K562 (cell line): ENCODE data around the gene ADD2. TPM values are rescaled to one million over a fixed set of nuclear protein-coding genes. Genes with fewer than 3 reads are reported as not detected.

Experiments
- ATAC-seq: fragments of 200-7000 bp; cut with Tn5 transposase; 3 replicates; pipeline ENCODE4 v1.9.1; 2020; ENCODE audit warnings: moderate library complexity
- BruUV-seq: library from RNA; stranded (reverse); fragments of 400-500 nt; replicated peaks from 2 replicates; lab custom pipeline; 2021; lab: Mats Ljungman, UMichigan
- CTCF ChIA-PET: fragments of 300-600 bp; formaldehyde crosslinking; extraction: SDS; loops from one replicate; lab custom pipeline; 2021; ENCODE audit warnings: low intra/inter-chr PET ratio; lab: Yijun Ruan, JAX
- POLR2A ChIA-PET: fragments of 300-600, 350-650 bp; sonication (Branson Sonifier 250); formaldehyde crosslinking; extraction: SDS; loops from one replicate; lab custom pipeline; 2021; ENCODE audit warnings: antibody characterized with exemption, inconsistent platforms; lab: Yijun Ruan, JAX
- DNase-seq, 4 experiments: peaks; one replicate each; pipeline versions ENCODE4 v3.0.0 to v3.0.0-alpha.2; 2011 to 2018; ENCODE audit warnings: low spot score in 3 of 4, mixed read lengths in 3 of 4; ENCODE audit errors: extremely low read depth in 1 of 4
- FAIRE-seq: peaks from 2 replicates; lab custom pipeline; 2011; peaks lifted over from hg19 to GRCh38; lab: Jason Lieb, UNC
- H2AFZ ChIP-seq: 2 replicates; pipeline ENCODE4 v1.6.0; 2011; ENCODE audit warnings: low read depth, low read length, control low read depth, inconsistent platforms
- H3K27ac ChIP-seq: fragments of 200-600 bp; 3 replicates; pipeline ENCODE4 v1.8.0; 2011; ENCODE audit warnings: low read depth, mild to moderate bottlenecking, control low read depth, inconsistent platforms, low read length, moderate library complexity, mixed read lengths; ENCODE audit errors: extremely low read depth
- H3K27me3 ChIP-seq, 2 experiments: fragments of 300-600 bp in 1 of 2; 2 replicates in 1 of 2; 3 replicates in 1 of 2; pipeline versions ENCODE4 v1.6.0 to v1.8.0; 2011; ENCODE audit warnings: inconsistent platforms in 2 of 2, low read length in 2 of 2, mild to moderate bottlenecking in 1 of 2, mixed read lengths in 1 of 2, moderate library complexity in 1 of 2; ENCODE audit not compliant: control insufficient read depth in 2 of 2, insufficient read depth in 2 of 2
- H3K36me3 ChIP-seq: fragments of 300-600 bp; 3 replicates; pipeline ENCODE4 v1.8.0; 2011; ENCODE audit warnings: mild to moderate bottlenecking, low read length, inconsistent platforms; ENCODE audit not compliant: control insufficient read depth, insufficient read depth
- H3K4me1 ChIP-seq, 2 experiments: fragments of 200-600 bp in 1 of 2; replicated peaks in 1 of 2; 2 replicates in 1 of 2; 3 replicates in 1 of 2; pipeline versions ENCODE4 v1.5.1 to v1.8.0; 2011; ENCODE audit warnings: inconsistent platforms in 2 of 2, low read length in 2 of 2, mild to moderate bottlenecking in 1 of 2, mixed read lengths in 1 of 2, moderate library complexity in 1 of 2; ENCODE audit not compliant: control insufficient read depth in 2 of 2, insufficient read depth in 2 of 2
- H3K4me2 ChIP-seq: 2 replicates; pipeline ENCODE4 v1.6.1; 2011; ENCODE audit warnings: low read length, control low read depth, inconsistent platforms, mixed read lengths; ENCODE audit not compliant: insufficient read depth
- H3K4me3 ChIP-seq: fragments of 200-600 bp; sonication (generic), shearing (Covaris generic); 2 replicates; pipeline ENCODE4 v1.5.1; 2016; ENCODE audit warnings: control low read depth, inconsistent platforms
- H3K79me2 ChIP-seq: fragments of 200-600 bp; 3 replicates; pipeline ENCODE4 v1.8.0; 2011; ENCODE audit warnings: low read length, inconsistent platforms; ENCODE audit not compliant: control insufficient read depth, insufficient read depth
- H3K9ac ChIP-seq, 2 experiments: 2 replicates each; pipeline versions ENCODE4 v1.6.0 to v1.6.1; 2011; ENCODE audit warnings: low read depth in 2 of 2, low read length in 2 of 2, control low read depth in 1 of 2, inconsistent platforms in 1 of 2, mild to moderate bottlenecking in 1 of 2, mixed read lengths in 1 of 2; ENCODE audit not compliant: insufficient read depth in 1 of 2
- H3K9me1 ChIP-seq: one replicate; pipeline ENCODE4 v1.6.0; 2011; ENCODE audit warnings: inconsistent platforms, mild to moderate bottlenecking, low read length, moderate library complexity; ENCODE audit not compliant: control insufficient read depth, insufficient read depth
- H3K9me3 ChIP-seq: replicated peaks from 2 replicates; pipeline ENCODE4 v1.5.1; 2011; ENCODE audit warnings: low read depth, low read length, inconsistent platforms; ENCODE audit not compliant: control insufficient read depth, insufficient read depth
- H4K20me1 ChIP-seq: replicated peaks from 2 replicates; pipeline ENCODE4 v1.6.1; 2011; ENCODE audit warnings: low read length, inconsistent platforms, mixed read lengths; ENCODE audit not compliant: control insufficient read depth, insufficient read depth
- ATF3 ChIP-seq, 2 experiments: fragments of 450-650 bp in 1 of 2; sonication (generic) in 1 of 2; formaldehyde crosslinking in 1 of 2; IDR thresholded peaks in 1 of 2; conservative IDR thresholded peaks in 1 of 2; 2 replicates each; pipeline versions ENCODE4 v1.6.1 to v1.8.1; 2016 to 2023; ENCODE audit warnings: mild to moderate bottlenecking in 2 of 2, moderate library complexity in 2 of 2, inconsistent platforms in 1 of 2, missing genetic modification reagents in 1 of 2
- CXXC5 ChIP-seq: fragments of 250-450 bp; sonication (Bioruptor Pico); IDR thresholded peaks from 2 replicates; pipeline ENCODE4 v1.8.0; 2022; ENCODE audit warnings: inconsistent platforms, mild to moderate bottlenecking, moderate library complexity
- DPF2 ChIP-seq: fragments of 450-650 bp; IDR thresholded peaks from 2 replicates; pipeline ENCODE4 v1.6.1; 2016
- FOSL1 ChIP-seq: fragments of 200-800 bp; sonication (Bioruptor generic); conservative IDR thresholded peaks from 2 replicates; pipeline ENCODE4 v1.6.1; 2016; ENCODE audit warnings: missing genetic modification characterization, missing compliant biosample characterization
- JUND ChIP-seq, 2 experiments: IDR thresholded peaks; 2 replicates in 1 of 2; 3 replicates in 1 of 2; pipeline ENCODE4 v1.6.1; 2011; ENCODE audit warnings: borderline replicate concordance in 2 of 2, low read depth in 2 of 2, low read length in 2 of 2, improper control_type of control experiment in 1 of 2, missing biosample characterization in 1 of 2, missing genetic modification characterization in 1 of 2, missing genetic modification reagents in 1 of 2
- PHTF2 ChIP-seq: fragments of 250-450 bp; sonication (Bioruptor Pico); IDR thresholded peaks from 2 replicates; pipeline ENCODE4 v1.5.0; 2021; ENCODE audit warnings: mild to moderate bottlenecking
- SMARCA4 ChIP-seq: fragments of 450-650 bp; IDR thresholded peaks from 2 replicates; pipeline ENCODE4 v1.6.1; 2016
- SMARCE1 ChIP-seq: fragments of 450-650 bp; IDR thresholded peaks from 2 replicates; pipeline ENCODE4 v1.7.1; 2016; ENCODE audit warnings: mild to moderate bottlenecking
- WGBS: fragments of 100-300 bp; shearing (Covaris generic); methylation state at CpG from one replicate; pipeline ENCODE4 v1.1.6; 2016; ENCODE audit warnings: low coverage, mixed read lengths; ENCODE audit not compliant: insufficient coverage; ENCODE audit errors: missing lambda C conversion rate; 5-methylcytosine and 5-hydroxymethylcytosine counted together
- in situ Hi-C: fragments of 300-500 bp; cut with MboI; formaldehyde crosslinking; loops from 4 replicates; pipeline ENCODE4 v1.15.0; 2018; ENCODE audit warnings: inconsistent platforms, mixed read lengths
- intact Hi-C: fragments of 100-400 bp; cut with micrococcal nuclease; formaldehyde crosslinking; loops from 2 replicates; pipeline ENCODE4 v1.14.2; 2022
- polyA plus RNA-seq, 8 experiments: library from polyadenylated mRNA; depleted of rRNA in 4 of 8; stranded (reverse) in 5 of 8; unstranded in 3 of 8; fragments of >200 nt; fragmentation: Nextera tagmentation in 2 of 8; fragmentation: Illumina TruSeq in 1 of 8; extraction: Ambion mirVana in 2 of 8; extraction: Trizol in 1 of 8; gene quantifications; 2 replicates each; pipeline versions ENCODE4 v1.2.1 to v1.2.3, GENCODE V29; 2011 to 2014; ENCODE audit warnings: inconsistent platforms in 1 of 8, missing spikeins in 1 of 8
- total RNA-seq, 7 experiments: library from RNA; depleted of rRNA in 6 of 7; stranded (reverse); fragments of >200 nt in 6 of 7; fragmentation: Illumina TruSeq in 2 of 7; extraction: Trizol in 2 of 7; gene quantifications; 2 replicates each; pipeline versions ENCODE4 v1.2.1 to v1.2.3, GENCODE V29; 2011 to 2021; ENCODE audit warnings: low replicate concordance in 1 of 7

Gene ADD2
- total and polyA plus RNA-seq, 9 of the 15 experiments (the other 6 are each of a cell fraction or from before 2014, with no cell fraction given) = 3.5 to 63.0 (median 36.2) TPM

GRCh38 chr2:70775141-70775540 lies 7.1 kb upstream of the ADD2 start:
- no peaks in the 10 kb centered on the region for H3K9me3 ChIP-seq
- DNase-seq = no peak
- no peak overlapping the region for H3K27ac ChIP-seq
- no peaks in the 10 kb centered on the region for H3K27me3 ChIP-seq
- no peaks in the 10 kb centered on the region for H3K79me2 ChIP-seq
- H3K36me3 ChIP-seq = no peaks in the 10 kb centered on the region
- no peak overlapping the region for H3K4me2 ChIP-seq
- intact Hi-C loops = no loop called here
- peaks cover 0 to 8% of the 10 kb centered on the region in 2 experiments; a peak in 3 of 5 replicates for H3K4me1 ChIP-seq
- no peaks in the 10 kb centered on the region for H4K20me1 ChIP-seq
- no peak for ATAC-seq
- no peaks in the 10 kb centered on the region for H3K9me1 ChIP-seq
- CTCF ChIA-PET = no interaction called here
- BruUV-seq = no TSS peak
- in situ Hi-C loops = loop anchor here (25.0 kb wide), 1 partner anchor 463 kb away; the partner anchor contains the start of gene FAM136A
- no peak overlapping the region for H3K9ac ChIP-seq
- WGBS = 0% methylated on average over 2 of the region's 2 CpGs
- no peak for FAIRE-seq
- no peak overlapping the region for H2AFZ ChIP-seq
- POLR2A ChIA-PET = interaction anchor here (0.6 to 1.0 kb wide), 5 partner anchors 10 to 225 kb away, joined by 3 to 6 read pairs (median 3); no protein-coding TSS in a partner anchor
- peak; percentile 64 for TF ChIP-seq FOSL1
- TF ChIP-seq JUND (IDR thresholded peaks at IDR 0.05; ENCODE audit: borderline replicate concordance, low read depth, low read length) = peak; percentile 56
- peak; percentile 61; the same call in 1 of the 3 replicates for TF ChIP-seq JUND (tag; IDR thresholded peaks at IDR 0.05; ENCODE audit: borderline replicate concordance, low read depth, low read length)
- no peak for TF ChIP-seq PHTF2 (CRISPR knock-in tag)
- TF ChIP-seq DPF2 = peak; percentile 54; the same call in 1 of the 2 replicates
- TF ChIP-seq ATF3 (IDR thresholded peaks at IDR 0.05) = peak; percentile 63
- no peak for TF ChIP-seq ATF3 (CRISPR knock-in tag; conservative IDR thresholded peaks at IDR 0.05)
- peak; percentile 63 for TF ChIP-seq SMARCE1
- no peak for TF ChIP-seq CXXC5 (CRISPR knock-in tag)
- peak; percentile 41; the same call in 1 of the 2 replicates for TF ChIP-seq SMARCA4
- H3K4me3 ChIP-seq = no peak overlapping the region
